Nephron progenitor cell (in vitro differentiated cells): ENCODE measurements around the gene OLFML2A.
A peak's percentile ranks its signal among the peaks of the same experiment; 100 is the strongest.

Source experiments
- DNase-seq: peaks from one replicate; pipeline ENCODE4 v3.0.0; 2021
- H3K27ac Mint-ChIP-seq: 2 replicates; pipeline ENCODE4 v1.8.0; 2021; ENCODE audit warnings: mild to moderate bottlenecking, moderate library complexity, mixed read lengths
- H3K27me3 Mint-ChIP-seq: 2 replicates; pipeline ENCODE4 v1.8.0; 2021; ENCODE audit warnings: mild to moderate bottlenecking, low read depth, mixed read lengths; ENCODE audit not compliant: poor library complexity
- H3K36me3 Mint-ChIP-seq: 2 replicates; pipeline ENCODE4 v1.8.0; 2021; ENCODE audit warnings: low read depth, mixed read lengths
- H3K4me1 Mint-ChIP-seq: 2 replicates; pipeline ENCODE4 v1.8.0; 2021; ENCODE audit warnings: mixed read lengths
- H3K4me3 Mint-ChIP-seq: 2 replicates; pipeline ENCODE4 v1.8.0; 2021; ENCODE audit warnings: mild to moderate bottlenecking, moderate library complexity, mixed read lengths
- H3K9me3 Mint-ChIP-seq: 2 replicates; pipeline ENCODE4 v1.8.0; 2021; ENCODE audit warnings: mild to moderate bottlenecking, moderate library complexity, mixed read lengths
- CTCF ChIP-seq: fragments of 200-600 bp; sonication (generic); IDR thresholded peaks from 2 replicates; pipeline ENCODE4 v1.5.0; 2021; ENCODE audit warnings: antibody characterized with exemption

OLFML2A gene

GRCh38 chr9:124799274-124800006, 22.5 kb downstream of the OLFML2A start:
- H3K27ac Mint-ChIP-seq: no peak overlapping the region
- peaks cover 6% of the 10 kb centered on the region for H3K27me3 Mint-ChIP-seq
- no peak overlapping the region for H3K4me3 Mint-ChIP-seq
- TF ChIP-seq CTCF: no peak
- DNase-seq: no peak
- H3K36me3 Mint-ChIP-seq: no peaks in the 10 kb centered on the region
- no peaks in the 10 kb centered on the region for H3K9me3 Mint-ChIP-seq
- H3K4me1 Mint-ChIP-seq: peaks cover 17% of the 10 kb centered on the region

- DNase-seq: no peak
- H3K4me1 Mint-ChIP-seq: peaks cover 17% of the 10 kb centered on the region
- no peak overlapping the region for H3K4me3 Mint-ChIP-seq
- TF ChIP-seq CTCF: no peak
- H3K27ac Mint-ChIP-seq: peak overlapping the region; percentile 87
- H3K36me3 Mint-ChIP-seq: peaks cover 3% of the 10 kb centered on the region
- H3K27me3 Mint-ChIP-seq: peaks cover 6% of the 10 kb centered on the region
- no peaks in the 10 kb centered on the region for H3K9me3 Mint-ChIP-seq
Observed at GRCh38 chr9:124800306-124801259, 23.6 kb downstream of the OLFML2A start.

GRCh38 chr9:124801356-124801755, 24.4 kb downstream of the OLFML2A start:
- no peak for DNase-seq
- no peaks in the 10 kb centered on the region for H3K9me3 Mint-ChIP-seq
- no peak for TF ChIP-seq CTCF
- H3K4me3 Mint-ChIP-seq: no peak overlapping the region
- H3K4me1 Mint-ChIP-seq: peaks cover 17% of the 10 kb centered on the region
- H3K27ac Mint-ChIP-seq: peak overlapping the region; percentile 59
- H3K27me3 Mint-ChIP-seq: peaks cover 6% of the 10 kb centered on the region
- H3K36me3 Mint-ChIP-seq: peaks cover 3% of the 10 kb centered on the region

- H3K9me3 Mint-ChIP-seq: no peaks in the 10 kb centered on the region
- no peak overlapping the region for H3K4me3 Mint-ChIP-seq
- H3K27ac Mint-ChIP-seq: no peak overlapping the region
- H3K27me3 Mint-ChIP-seq: peaks cover 6% of the 10 kb centered on the region
- no peak for DNase-seq
- H3K36me3 Mint-ChIP-seq: peaks cover 3% of the 10 kb centered on the region
- peaks cover 17% of the 10 kb centered on the region for H3K4me1 Mint-ChIP-seq
- TF ChIP-seq CTCF: no peak
Observed at GRCh38 chr9:124802426-124802825, 25.5 kb downstream of the OLFML2A start.

- peaks cover 3% of the 10 kb centered on the region for H3K36me3 Mint-ChIP-seq
- peaks cover 17% of the 10 kb centered on the region for H3K4me1 Mint-ChIP-seq
- TF ChIP-seq CTCF: no peak
- peaks cover 3% of the 10 kb centered on the region for H3K27me3 Mint-ChIP-seq
- no peak overlapping the region for H3K27ac Mint-ChIP-seq
- no peak for DNase-seq
- H3K9me3 Mint-ChIP-seq: no peaks in the 10 kb centered on the region
- H3K4me3 Mint-ChIP-seq: no peak overlapping the region
Observed at GRCh38 chr9:124803911-124804310, 27.0 kb downstream of the OLFML2A start.
